ENCODE results near the gene SACS. TPM values are rescaled to one million over a fixed set of nuclear protein-coding genes. Genes with fewer than 3 reads are reported as not detected.

Gene SACS
- total RNA-seq, 1 experiment from 2014 or later = 19.8 TPM

- H3K27ac ChIP-seq (ENCODE audit: low read length) = no peak overlapping the region
- intact Hi-C loops (cut with micrococcal nuclease; ENCODE audit: unreplicated experiment) = no loop called here
- no peak for TF ChIP-seq SIN3A (IDR thresholded peaks at IDR 0.05; ENCODE audit: borderline replicate concordance, insufficient read depth, low read depth, low read length)
- TF ChIP-seq CTCF (IDR thresholded peaks at IDR 0.05) = no peak
- TF ChIP-seq REST (IDR thresholded peaks at IDR 0.05; ENCODE audit: insufficient read depth in 1 of 2, low read depth in 2 of 2, low read length in 1 of 2) = no peak
- no peak for TF ChIP-seq POLR2AphosphoS5 (IDR thresholded peaks at IDR 0.05; ENCODE audit: low read depth, low read length)
- TF ChIP-seq TCF7L2 (IDR thresholded peaks at IDR 0.05; ENCODE audit: low read depth, low read length) = no peak
- no peaks in the 10 kb centered on the region for H3K9me3 ChIP-seq (ENCODE audit: control insufficient read depth, insufficient read depth, low read depth, low read length)
- H3K4me1 ChIP-seq (ENCODE audit: control insufficient read depth, insufficient read depth, low read length) = no peaks in the 10 kb centered on the region
- H3K27me3 ChIP-seq (ENCODE audit: control insufficient read depth, insufficient read depth, low read length) = no peaks in the 10 kb centered on the region
- in situ Hi-C loops (cut with HindIII; ENCODE audit: low pct_unique_long_range_greater_than_20kb, low sequenced_read_pairs) = no loop called here
- POLR2A ChIA-PET = no interaction called here
- H3K36me3 ChIP-seq (ENCODE audit: control insufficient read depth, insufficient read depth, low read length) = no peaks in the 10 kb centered on the region; the same call in 1 of the 2 replicates
- H3K4me3 ChIP-seq (ENCODE audit: low read depth in 2 of 2, low read length in 2 of 2) = no peak overlapping the region
- DNase-seq (ENCODE audit: low read depth, low spot score) (no peak), ATAC-seq (no peak)
- BruUV-seq (replicated peaks) = no TSS peak
- CTCF ChIA-PET = no interaction called here
These were observed 85.9 kb downstream of the SACS start for GRCh38 chr13:23347601-23348000.

- in situ Hi-C loops (cut with HindIII; ENCODE audit: low pct_unique_long_range_greater_than_20kb, low sequenced_read_pairs) = no loop called here
- Histone ChIP-seq H3K27ac (ENCODE audit: low read length) (no peak overlapping the region), H3K9me3 (ENCODE audit: control insufficient read depth, insufficient read depth, low read depth, low read length) (no peaks in the 10 kb centered on the region; the same call in 1 of the 2 replicates), H3K27me3 (ENCODE audit: control insufficient read depth, insufficient read depth, low read length) (no peaks in the 10 kb centered on the region), H3K4me3 (ENCODE audit: low read depth in 2 of 2, low read length in 2 of 2) (no peak overlapping the region), H3K4me1 (ENCODE audit: control insufficient read depth, insufficient read depth, low read length) (no peaks in the 10 kb centered on the region), H3K36me3 (ENCODE audit: control insufficient read depth, insufficient read depth, low read length) (peaks cover 5% of the 10 kb centered on the region)
- DNase-seq (ENCODE audit: low read depth, low spot score) (no peak), ATAC-seq (no peak)
- ChIA-PET POLR2A (no interaction called here), CTCF (no interaction called here)
- BruUV-seq (replicated peaks) = no TSS peak
- intact Hi-C loops (cut with micrococcal nuclease; ENCODE audit: unreplicated experiment) = no loop called here
- TF ChIP-seq REST (IDR thresholded peaks at IDR 0.05; ENCODE audit: insufficient read depth in 1 of 2, low read depth in 2 of 2, low read length in 1 of 2) (no peak), POLR2AphosphoS5 (IDR thresholded peaks at IDR 0.05; ENCODE audit: low read depth, low read length) (no peak), CTCF (IDR thresholded peaks at IDR 0.05) (no peak), TCF7L2 (IDR thresholded peaks at IDR 0.05; ENCODE audit: low read depth, low read length) (no peak), SIN3A (IDR thresholded peaks at IDR 0.05; ENCODE audit: borderline replicate concordance, insufficient read depth, low read depth, low read length) (no peak)
These were observed 88.4 kb downstream of the SACS start for GRCh38 chr13:23344931-23345595.

Data from Panc1 (cell line).